ENCODE results near the gene PSRC1. TPM values are rescaled to one million over a fixed set of nuclear protein-coding genes. Genes with fewer than 3 reads are reported as not detected.

PSRC1 gene
- total RNA-seq, 1 experiment from 2014 or later: 21.3 TPM

GRCh38 chr1:109281680-109282496 lies 1.1 kb downstream of the PSRC1 start:
- intact Hi-C loops (cut with micrococcal nuclease; ENCODE audit: unreplicated experiment): loop anchor here (10.0 kb wide), 1 partner anchor 53 kb away; no protein-coding TSS in a partner anchor
- no peak overlapping the region for H3K27ac Mint-ChIP-seq (ENCODE audit: unreplicated experiment)
- no peaks in the 10 kb centered on the region for H3K9me3 Mint-ChIP-seq (ENCODE audit: low read depth, unreplicated experiment)
- peaks cover 16% of the 10 kb centered on the region for H3K36me3 Mint-ChIP-seq (ENCODE audit: insufficient read depth, unreplicated experiment)
- no TSS peak for BruUV-seq (replicated peaks)
- no peaks in the 10 kb centered on the region for H3K27me3 Mint-ChIP-seq (ENCODE audit: unreplicated experiment)
- no peak for DNase-seq
- peak overlapping the region; percentile 87 for H3K4me3 Mint-ChIP-seq (ENCODE audit: low read depth, unreplicated experiment)
- TF ChIP-seq CTCF (IDR thresholded peaks at IDR 0.05; ENCODE audit: unreplicated experiment): no peak
- CTCF ChIA-PET: interaction anchor here (1.0 kb wide), 1 partner anchor 9 kb away, joined by 4 read pairs; no protein-coding TSS in a partner anchor
- H3K4me1 Mint-ChIP-seq (ENCODE audit: low read depth, unreplicated experiment): peaks cover 6% of the 10 kb centered on the region

GRCh38 chr1:109280862-109281261 lies 2.1 kb downstream of the PSRC1 start:
- no TSS peak for BruUV-seq (replicated peaks)
- Mint-ChIP-seq H3K36me3 (ENCODE audit: insufficient read depth, unreplicated experiment) (peaks cover 16% of the 10 kb centered on the region), H3K4me1 (ENCODE audit: low read depth, unreplicated experiment) (peaks cover 7% of the 10 kb centered on the region), H3K4me3 (ENCODE audit: low read depth, unreplicated experiment) (no peak overlapping the region), H3K27ac (ENCODE audit: unreplicated experiment) (no peak overlapping the region), H3K9me3 (ENCODE audit: low read depth, unreplicated experiment) (no peaks in the 10 kb centered on the region), H3K27me3 (ENCODE audit: unreplicated experiment) (no peaks in the 10 kb centered on the region)
- CTCF ChIA-PET: no interaction called here
- DNase-seq: no peak
- no peak for TF ChIP-seq CTCF (IDR thresholded peaks at IDR 0.05; ENCODE audit: unreplicated experiment)
- intact Hi-C loops (cut with micrococcal nuclease; ENCODE audit: unreplicated experiment): loop anchor here (10.0 kb wide), 1 partner anchor 54 kb away; no protein-coding TSS in a partner anchor

DNA sequence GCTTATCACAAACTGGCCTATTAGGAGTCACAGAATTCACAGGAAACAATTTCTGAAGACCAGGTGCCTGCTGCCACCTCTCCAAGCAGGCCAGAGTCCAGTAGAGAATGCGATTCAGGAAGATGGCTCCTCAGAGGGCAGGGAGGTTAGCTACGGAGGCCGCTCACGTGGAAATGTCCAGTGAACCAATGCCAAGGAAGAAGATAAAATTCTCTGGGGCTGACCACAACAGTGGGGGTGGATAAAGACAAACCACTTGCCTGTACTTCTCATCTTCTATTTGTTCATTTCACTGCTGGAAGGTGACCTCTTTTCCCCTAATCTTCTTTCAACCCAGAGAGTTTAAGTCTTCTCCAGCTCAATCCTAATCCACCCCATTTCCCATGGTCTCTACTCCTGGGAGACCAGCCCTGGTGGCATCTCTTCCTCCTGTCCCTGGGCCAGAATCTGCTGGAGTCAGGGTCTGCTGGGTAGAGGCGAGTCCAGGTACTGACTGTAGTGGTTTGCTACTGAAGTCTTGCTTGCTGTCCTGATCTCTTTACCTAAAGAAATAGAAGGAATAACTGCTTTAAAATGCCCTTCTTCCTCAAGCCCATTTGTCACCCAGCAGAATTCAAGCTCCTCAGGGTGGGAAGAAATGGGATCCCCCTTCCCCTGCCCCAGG lies 3.2 kb downstream of the PSRC1 start:
- peaks cover 18% of the 10 kb centered on the region for H3K4me1 Mint-ChIP-seq (ENCODE audit: low read depth, unreplicated experiment)
- CTCF ChIA-PET: no interaction called here
- BruUV-seq (replicated peaks): TSS peak; percentile 28
- no peak overlapping the region for H3K4me3 Mint-ChIP-seq (ENCODE audit: low read depth, unreplicated experiment)
- intact Hi-C loops (cut with micrococcal nuclease; ENCODE audit: unreplicated experiment): loop anchor here (10.0 kb wide), 1 partner anchor 55 kb away; no protein-coding TSS in a partner anchor
- TF ChIP-seq CTCF (IDR thresholded peaks at IDR 0.05; ENCODE audit: unreplicated experiment): no peak
- no peak overlapping the region for H3K27ac Mint-ChIP-seq (ENCODE audit: unreplicated experiment)
- no peak for DNase-seq
- H3K36me3 Mint-ChIP-seq (ENCODE audit: insufficient read depth, unreplicated experiment): peaks cover 25% of the 10 kb centered on the region
- H3K27me3 Mint-ChIP-seq (ENCODE audit: unreplicated experiment): no peaks in the 10 kb centered on the region
- no peaks in the 10 kb centered on the region for H3K9me3 Mint-ChIP-seq (ENCODE audit: low read depth, unreplicated experiment)

- Mint-ChIP-seq H3K27me3 (ENCODE audit: unreplicated experiment) (no peaks in the 10 kb centered on the region), H3K4me3 (ENCODE audit: low read depth, unreplicated experiment) (no peak overlapping the region), H3K27ac (ENCODE audit: unreplicated experiment) (peak overlapping the region; percentile 61), H3K4me1 (ENCODE audit: low read depth, unreplicated experiment) (peaks cover 28% of the 10 kb centered on the region), H3K36me3 (ENCODE audit: insufficient read depth, unreplicated experiment) (peaks cover 29% of the 10 kb centered on the region), H3K9me3 (ENCODE audit: low read depth, unreplicated experiment) (no peaks in the 10 kb centered on the region)
- intact Hi-C loops (cut with micrococcal nuclease; ENCODE audit: unreplicated experiment): loop anchor here (2.0 kb wide), 2 partner anchors 121 to 255 kb away; no protein-coding TSS in a partner anchor
- CTCF ChIA-PET: interaction anchor here (0.6 to 1.2 kb wide), 3 partner anchors 120 to 255 kb away, joined by 3 to 4 read pairs (median 4); partner anchors contain the start of gene SORT1
- peak; percentile 75 for TF ChIP-seq CTCF (IDR thresholded peaks at IDR 0.05; ENCODE audit: unreplicated experiment)
- no TSS peak for BruUV-seq (replicated peaks)
- peak; percentile 74 for DNase-seq
Measured at GRCh38 chr1:109277434-109278204, 5.3 kb downstream of the PSRC1 start.

Measured in Calu3 (cell line).